ENCODE results near the gene SETBP1.

DNA sequence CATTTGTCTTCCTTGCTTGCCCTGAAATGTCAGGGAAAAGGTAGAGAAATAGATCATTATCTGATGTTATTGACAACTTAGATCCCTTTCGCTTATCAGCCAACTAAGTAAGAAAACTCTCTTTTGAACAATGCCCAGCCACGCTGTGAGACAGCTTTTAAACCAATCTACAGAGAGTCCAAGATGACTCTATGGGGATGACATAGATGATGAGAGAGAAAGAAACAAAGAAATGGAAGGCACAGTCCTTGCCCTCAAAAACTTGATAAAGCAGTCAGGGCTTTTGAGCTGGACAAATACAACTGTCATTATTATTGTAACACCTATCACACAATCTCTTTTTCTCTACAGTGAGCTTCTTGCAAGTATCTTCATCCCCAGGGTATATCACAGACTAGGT is 222.6 kb downstream of the SETBP1 start:
- TF ChIP-seq CBX3 (IDR thresholded peaks at IDR 0.05; ENCODE audit: low read depth) (no peak), MAX (IDR thresholded peaks at IDR 0.05) (no peak), POLR2A (IDR thresholded peaks at IDR 0.05; ENCODE audit: borderline replicate concordance, extremely low read depth, insufficient read depth, insufficient read length) (no peak), ZNF274 (IDR thresholded peaks at IDR 0.05; ENCODE audit: low read depth, low read length) (no peak), JUND (IDR thresholded peaks at IDR 0.05) (no peak), TCF7L2 (IDR thresholded peaks at IDR 0.05; ENCODE audit: borderline replicate concordance, extremely low read depth, insufficient read depth, insufficient read length) (no peak)
